Measurements from ENCODE around the gene KIF6. TPM values are rescaled to one million over a fixed set of nuclear protein-coding genes. Genes with fewer than 3 reads are reported as not detected.

The KIF6 gene
- total RNA-seq, 1 donor from 2014 or later: 0.43 TPM

DNA sequence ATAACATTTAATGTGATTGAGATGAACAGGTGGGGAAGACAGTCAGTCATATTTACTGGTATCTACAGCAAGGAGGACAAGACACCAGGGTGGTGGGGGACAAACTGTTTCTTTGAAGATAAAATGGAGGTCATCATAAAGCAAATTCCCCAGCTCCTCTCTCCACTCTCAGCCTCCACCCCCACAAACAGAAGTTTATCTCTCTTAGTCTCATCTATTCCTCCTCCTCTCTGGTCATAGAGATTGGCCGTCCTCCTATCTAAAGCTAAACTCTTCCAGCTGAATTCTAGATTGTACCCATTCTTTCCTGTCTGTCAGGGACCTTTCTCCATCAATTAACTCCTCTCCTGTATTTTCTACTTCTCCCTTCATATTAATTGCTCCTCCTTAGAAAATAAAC lies 71.1 kb downstream of the KIF6 start:
- H3K4me1 ChIP-seq: no peaks in the 10 kb centered on the region
- intact Hi-C loops (cut with DNase I): no loop called here
- no peaks in the 10 kb centered on the region for H3K9me3 ChIP-seq
- H3K36me3 ChIP-seq: no peaks in the 10 kb centered on the region
- TF ChIP-seq, protein P1, sequence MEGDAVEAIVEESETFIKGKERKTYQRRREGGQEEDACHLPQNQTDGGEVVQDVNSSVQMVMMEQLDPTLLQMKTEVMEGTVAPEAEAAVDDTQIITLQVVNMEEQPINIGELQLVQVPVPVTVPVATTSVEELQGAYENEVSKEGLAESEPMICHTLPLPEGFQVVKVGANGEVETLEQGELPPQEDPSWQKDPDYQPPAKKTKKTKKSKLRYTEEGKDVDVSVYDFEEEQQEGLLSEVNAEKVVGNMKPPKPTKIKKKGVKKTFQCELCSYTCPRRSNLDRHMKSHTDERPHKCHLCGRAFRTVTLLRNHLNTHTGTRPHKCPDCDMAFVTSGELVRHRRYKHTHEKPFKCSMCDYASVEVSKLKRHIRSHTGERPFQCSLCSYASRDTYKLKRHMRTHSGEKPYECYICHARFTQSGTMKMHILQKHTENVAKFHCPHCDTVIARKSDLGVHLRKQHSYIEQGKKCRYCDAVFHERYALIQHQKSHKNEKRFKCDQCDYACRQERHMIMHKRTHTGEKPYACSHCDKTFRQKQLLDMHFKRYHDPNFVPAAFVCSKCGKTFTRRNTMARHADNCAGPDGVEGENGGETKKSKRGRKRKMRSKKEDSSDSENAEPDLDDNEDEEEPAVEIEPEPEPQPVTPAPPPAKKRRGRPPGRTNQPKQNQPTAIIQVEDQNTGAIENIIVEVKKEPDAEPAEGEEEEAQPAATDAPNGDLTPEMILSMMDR (IDR thresholded peaks at IDR 0.05): no peak
- no peak overlapping the region for H3K4me3 ChIP-seq
- DNase-seq (ENCODE audit: low spot score in 2 of 2): no peak
- H3K27ac ChIP-seq: no peak overlapping the region
- no peaks in the 10 kb centered on the region for H3K27me3 ChIP-seq

DNA sequence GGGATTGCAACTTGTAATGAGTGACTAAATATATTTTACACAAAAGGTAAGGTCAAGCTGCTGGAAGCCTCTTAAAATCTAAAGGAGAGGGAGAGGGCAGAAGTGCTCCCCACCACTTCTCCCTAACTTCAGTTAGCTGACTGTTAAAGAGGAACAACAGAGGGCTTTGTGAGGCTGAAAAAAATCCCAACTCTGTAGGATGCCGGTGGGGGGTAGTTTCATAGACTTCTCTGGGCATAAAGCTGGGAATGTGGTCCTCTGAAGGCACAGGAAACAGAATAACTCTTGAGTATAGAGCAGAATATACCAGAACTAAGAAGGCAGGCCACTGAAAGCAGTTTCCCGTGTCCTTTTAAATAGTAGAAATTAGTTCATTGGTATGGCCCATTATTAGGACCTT lies 71.6 kb downstream of the KIF6 start:
- intact Hi-C loops (cut with DNase I): no loop called here
- TF ChIP-seq, protein P1 (IDR thresholded peaks at IDR 0.05): no peak
- Histone ChIP-seq H3K27me3 (no peaks in the 10 kb centered on the region), H3K36me3 (no peaks in the 10 kb centered on the region), H3K4me1 (no peaks in the 10 kb centered on the region), H3K4me3 (no peak overlapping the region), H3K27ac (no peak overlapping the region), H3K9me3 (no peaks in the 10 kb centered on the region)
- no peak for DNase-seq (ENCODE audit: low spot score in 2 of 2)

DNA sequence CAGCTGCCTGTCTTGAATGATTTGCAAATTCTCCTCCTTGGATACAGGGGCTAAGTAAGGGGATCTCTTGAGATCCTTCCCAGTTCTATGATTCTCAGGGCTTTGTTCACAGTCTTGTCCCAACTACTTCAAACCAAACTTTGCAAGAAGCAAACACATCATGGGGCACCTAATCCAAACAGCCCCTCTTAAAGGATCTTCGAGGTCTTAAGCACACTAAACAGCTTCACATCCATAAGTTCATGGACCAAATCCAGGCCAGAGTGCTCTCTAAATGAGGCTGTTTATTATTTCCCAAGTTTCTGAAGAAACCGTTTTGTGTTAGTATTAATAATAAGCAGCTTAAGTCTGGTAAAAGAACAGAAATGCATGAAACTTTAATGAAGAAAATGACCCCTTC lies 75.2 kb downstream of the KIF6 start:
- Histone ChIP-seq H3K27me3 (no peaks in the 10 kb centered on the region), H3K9me3 (no peaks in the 10 kb centered on the region), H3K4me3 (no peak overlapping the region), H3K27ac (no peak overlapping the region), H3K36me3 (no peaks in the 10 kb centered on the region), H3K4me1 (no peaks in the 10 kb centered on the region)
- intact Hi-C loops (cut with DNase I): no loop called here
- DNase-seq (ENCODE audit: low spot score in 2 of 2): no peak
- TF ChIP-seq, protein P1 (IDR thresholded peaks at IDR 0.05): no peak

DNA sequence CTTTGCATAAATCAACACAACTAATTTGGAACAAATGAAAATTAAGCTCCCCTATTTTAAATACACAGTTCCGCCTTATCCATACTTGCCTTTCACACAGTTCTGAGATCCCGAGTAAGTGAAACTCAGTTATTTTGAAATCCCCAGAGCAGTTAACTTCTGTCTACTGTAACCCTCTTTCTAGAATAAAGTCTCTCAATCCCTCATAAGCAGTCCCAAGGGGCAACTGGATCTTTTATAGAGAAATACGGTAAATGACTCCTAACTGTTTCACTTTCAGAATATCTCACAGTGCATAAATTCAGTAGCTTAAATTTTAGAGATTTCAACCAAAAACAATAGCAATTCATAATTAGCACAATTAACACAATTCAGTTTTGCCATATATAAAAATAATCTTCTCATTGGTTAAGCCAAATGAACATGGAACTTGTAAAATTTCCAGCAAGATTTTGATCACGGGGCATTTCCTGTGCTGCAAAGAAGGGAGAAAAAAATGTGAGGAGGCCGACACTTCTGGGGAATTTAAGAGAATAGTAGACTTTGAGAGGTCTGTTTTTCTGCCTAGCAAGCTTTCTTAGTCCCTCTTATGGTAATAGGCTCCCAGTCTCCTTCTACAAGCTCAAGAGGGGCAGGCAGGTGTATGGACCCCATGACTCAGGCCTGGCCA lies 78.3 kb downstream of the KIF6 start:
- intact Hi-C loops (cut with DNase I): no loop called here
- DNase-seq (ENCODE audit: low spot score in 2 of 2): no peak
- no peak overlapping the region for H3K27ac ChIP-seq
- TF ChIP-seq, protein P1 (IDR thresholded peaks at IDR 0.05): no peak
- H3K27me3 ChIP-seq: no peaks in the 10 kb centered on the region
- H3K4me3 ChIP-seq: no peak overlapping the region
- no peaks in the 10 kb centered on the region for H3K9me3 ChIP-seq
- H3K36me3 ChIP-seq: no peaks in the 10 kb centered on the region
- no peaks in the 10 kb centered on the region for H3K4me1 ChIP-seq

DNA sequence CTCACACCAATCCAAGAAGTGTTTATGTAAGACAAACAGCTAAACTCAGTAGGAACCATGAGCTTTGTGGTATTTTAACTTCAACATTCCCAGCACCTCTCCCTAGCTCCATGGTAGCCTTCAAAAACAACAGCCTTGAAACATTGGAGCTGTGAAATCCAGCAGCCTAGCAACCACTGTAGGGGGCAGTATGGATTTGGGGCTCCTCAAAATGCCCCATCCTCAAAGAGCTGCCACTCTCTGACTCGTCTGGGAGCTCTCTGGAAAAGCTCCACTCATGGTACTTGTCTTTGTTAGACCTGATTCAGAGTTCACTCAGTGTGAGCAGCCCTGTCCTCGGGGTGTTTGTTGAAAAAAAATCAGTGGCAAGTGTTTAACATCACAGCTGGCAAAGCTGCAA lies 82.9 kb downstream of the KIF6 start:
- no peaks in the 10 kb centered on the region for H3K36me3 ChIP-seq
- no peak for DNase-seq (ENCODE audit: low spot score in 2 of 2)
- no peaks in the 10 kb centered on the region for H3K9me3 ChIP-seq
- TF ChIP-seq, protein P1 (IDR thresholded peaks at IDR 0.05): no peak
- H3K27ac ChIP-seq: no peak overlapping the region
- no peaks in the 10 kb centered on the region for H3K27me3 ChIP-seq
- no peak overlapping the region for H3K4me3 ChIP-seq
- H3K4me1 ChIP-seq: no peaks in the 10 kb centered on the region
- intact Hi-C loops (cut with DNase I): no loop called here

All from ascending aorta (tissue), 2 donors.